Sigmoid colon (tissue), 7 donors: Measurements from ENCODE around the gene CSNK2A1. TPM values are rescaled to one million over a fixed set of nuclear protein-coding genes. Genes with fewer than 3 reads are reported as not detected.

ENCODE experiments used
- DNase-seq: peaks from one replicate; pipeline ENCODE4 v3.0.0-alpha.2; 2019
- H3K27ac ChIP-seq, 4 donors: fragments of 200-600 bp; sonication (generic); one replicate each; pipeline ENCODE4 v1.5.1; 2016 to 2019; ENCODE audit warnings: mild to moderate bottlenecking in 1 of 4
- H3K27me3 ChIP-seq, 3 donors: fragments of 200-600 bp; sonication (generic); one replicate each; pipeline ENCODE4 v1.5.1; 2019; ENCODE audit warnings: mild to moderate bottlenecking in 1 of 3
- H3K36me3 ChIP-seq, 4 donors: fragments of 200-600 bp; sonication (generic); one replicate each; pipeline ENCODE4 v1.5.1; 2016 to 2019
- H3K4me1 ChIP-seq, 4 donors: fragments of 200-600 bp; sonication (generic); one replicate each; pipeline ENCODE4 v1.5.1; 2017 to 2019
- H3K4me3 ChIP-seq, 4 donors: fragments of 200-600 bp; sonication (generic); one replicate each; pipeline ENCODE4 v1.5.1; 2017 to 2019; ENCODE audit warnings: mild to moderate bottlenecking in 2 of 4, moderate library complexity in 1 of 4
- H3K9me3 ChIP-seq, 4 donors: fragments of 200-600 bp in 3 of 4; sonication (generic) in 3 of 4; one replicate each; pipeline versions ENCODE4 v1.5.1 to v1.6.1; 2013 to 2019
- EP300 ChIP-seq, 4 donors: sonication (generic); formaldehyde crosslinking; IDR thresholded peaks; one replicate each; pipeline ENCODE4 v1.6.1; 2017; ENCODE audit warnings: antibody characterized with exemption in 4 of 4
- POLR2A ChIP-seq, 2 donors: fragments of 450-650 bp; IDR thresholded peaks; one replicate each; pipeline ENCODE4 v1.6.1; 2016; ENCODE audit warnings: antibody characterized with exemption in 2 of 2, mild to moderate bottlenecking in 2 of 2, moderate library complexity in 2 of 2
- POLR2AphosphoS5 ChIP-seq, 4 donors: sonication (generic); formaldehyde crosslinking; IDR thresholded peaks; one replicate each; pipeline ENCODE4 v1.6.1; 2017; ENCODE audit warnings: antibody characterized with exemption in 4 of 4
- WGBS, 2 donors: extraction: QIAGEN DNeasy Blood & Tissue Kit; methylation state at CpG; one replicate each; pipeline ENCODE4 v1.1.7; 2013; 5-methylcytosine and 5-hydroxymethylcytosine counted together
- intact Hi-C: fragments of 100-400 bp; cut with DNase I; formaldehyde crosslinking; loops from one replicate; pipeline ENCODE4 v1.15.1; 2023
- polyA plus RNA-seq, 3 donors: library from polyadenylated mRNA; stranded (reverse); fragments of 200-250 nt; gene quantifications; one replicate each; pipeline ENCODE4 v1.2.3, GENCODE V29; 2013
- total RNA-seq, 4 donors: library from RNA; depleted of rRNA; stranded (reverse); fragments of >200 nt; gene quantifications; one replicate each; pipeline ENCODE4 v1.1.0, GENCODE V29; 2016
- TF ChIP-seq, protein P1 (sequence below), 4 experiments: fragments of 450-650 bp in 3 of 4; fragments of 200-600 bp in 1 of 4; IDR thresholded peaks; one replicate each; pipeline ENCODE4 v1.5.1; 2016 to 2019; ENCODE audit warnings: antibody characterized with exemption in 4 of 4, mild to moderate bottlenecking in 3 of 4, moderate library complexity in 2 of 4
- donor health status: healthy with polysubstance abuse.
- donor health status: Bipolar disorder and iron deficiency.
- donor health status: healthy.

Gene CSNK2A1
- total and polyA plus RNA-seq, 7 donors = 33.0 to 77.1 (median 51.5) TPM

DNA sequence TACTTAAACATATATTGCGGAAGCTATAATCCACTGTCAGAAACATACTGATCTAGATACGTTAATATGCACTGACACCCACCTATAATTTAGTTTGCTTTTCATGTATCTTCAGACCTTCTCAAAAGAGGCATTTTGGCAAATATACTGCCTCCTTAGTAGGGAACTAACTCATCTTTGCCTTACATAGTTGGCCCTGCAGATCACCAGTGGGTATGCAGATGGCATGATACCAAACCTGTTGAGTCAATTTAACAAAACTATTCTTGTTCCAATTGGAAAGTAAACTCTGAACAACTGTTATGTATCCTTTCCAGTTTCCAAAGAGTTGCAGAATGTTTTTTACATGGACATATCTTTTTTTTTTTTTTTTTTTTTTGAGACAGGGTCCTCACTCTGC, 45.6 kb downstream of the CSNK2A1 start:
- no peaks in the 10 kb centered on the region for H3K4me1 ChIP-seq

GRCh38 chr20:496126-496696, 47.4 kb downstream of the CSNK2A1 start:
- WGBS, 2 donors = 24 to 63% methylated on average over 2 of the region's 2 CpGs
- no peak for DNase-seq
- Histone ChIP-seq H3K4me3 (no peak overlapping the region), H3K4me1 (no peaks in the 10 kb centered on the region), H3K27me3 (no peaks in the 10 kb centered on the region), H3K36me3 (peaks cover 18 to 97% (median 37%) of the 10 kb centered on the region in 4 donors), H3K9me3 (no peaks in the 10 kb centered on the region), H3K27ac (no peak overlapping the region)
- intact Hi-C loops = no loop called here
- TF ChIP-seq POLR2A (IDR thresholded peaks at IDR 0.05) = no peak
- TF ChIP-seq, protein P1, sequence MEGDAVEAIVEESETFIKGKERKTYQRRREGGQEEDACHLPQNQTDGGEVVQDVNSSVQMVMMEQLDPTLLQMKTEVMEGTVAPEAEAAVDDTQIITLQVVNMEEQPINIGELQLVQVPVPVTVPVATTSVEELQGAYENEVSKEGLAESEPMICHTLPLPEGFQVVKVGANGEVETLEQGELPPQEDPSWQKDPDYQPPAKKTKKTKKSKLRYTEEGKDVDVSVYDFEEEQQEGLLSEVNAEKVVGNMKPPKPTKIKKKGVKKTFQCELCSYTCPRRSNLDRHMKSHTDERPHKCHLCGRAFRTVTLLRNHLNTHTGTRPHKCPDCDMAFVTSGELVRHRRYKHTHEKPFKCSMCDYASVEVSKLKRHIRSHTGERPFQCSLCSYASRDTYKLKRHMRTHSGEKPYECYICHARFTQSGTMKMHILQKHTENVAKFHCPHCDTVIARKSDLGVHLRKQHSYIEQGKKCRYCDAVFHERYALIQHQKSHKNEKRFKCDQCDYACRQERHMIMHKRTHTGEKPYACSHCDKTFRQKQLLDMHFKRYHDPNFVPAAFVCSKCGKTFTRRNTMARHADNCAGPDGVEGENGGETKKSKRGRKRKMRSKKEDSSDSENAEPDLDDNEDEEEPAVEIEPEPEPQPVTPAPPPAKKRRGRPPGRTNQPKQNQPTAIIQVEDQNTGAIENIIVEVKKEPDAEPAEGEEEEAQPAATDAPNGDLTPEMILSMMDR (IDR thresholded peaks at IDR 0.05) = no peak
- no peak for TF ChIP-seq POLR2AphosphoS5 (IDR thresholded peaks at IDR 0.05)
- TF ChIP-seq EP300 (IDR thresholded peaks at IDR 0.05) = no peak

More for the DNA sequence above, 45.6 kb downstream of the CSNK2A1 start:
- no peaks in the 10 kb centered on the region for H3K27me3 ChIP-seq
- 98% methylated on average over 2 of the region's 2 CpGs for WGBS, 2 donors
- peaks cover 19 to 97% (median 38%) of the 10 kb centered on the region in 4 donors for H3K36me3 ChIP-seq
- no peak for DNase-seq
- H3K27ac ChIP-seq = no peak overlapping the region
- no peak for TF ChIP-seq POLR2AphosphoS5 (IDR thresholded peaks at IDR 0.05)
- TF ChIP-seq, protein P1 (IDR thresholded peaks at IDR 0.05) = no peak
- TF ChIP-seq EP300 (IDR thresholded peaks at IDR 0.05) = no peak
- TF ChIP-seq POLR2A (IDR thresholded peaks at IDR 0.05) = no peak
- H3K9me3 ChIP-seq = no peaks in the 10 kb centered on the region
- no peak overlapping the region for H3K4me3 ChIP-seq
- intact Hi-C loops = no loop called here

DNA sequence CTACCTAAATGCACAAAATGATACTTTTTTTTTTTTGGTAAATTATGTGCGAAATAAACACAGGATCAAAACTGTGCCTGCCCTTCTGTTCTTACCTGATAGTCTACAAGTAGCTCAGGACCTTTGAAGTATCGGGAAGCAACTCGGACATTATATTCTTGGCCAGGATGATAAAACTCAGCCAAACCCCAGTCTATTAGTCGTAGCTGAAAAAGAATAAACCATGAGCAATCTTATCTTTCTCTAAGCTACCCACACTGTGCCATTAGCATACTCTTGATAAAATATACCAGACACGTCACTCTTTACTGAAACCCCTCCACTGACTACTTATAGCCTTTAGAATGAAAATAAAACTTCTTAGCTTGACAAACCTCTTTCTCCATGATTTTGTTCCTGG, 51.4 kb downstream of the CSNK2A1 start:
- TF ChIP-seq, protein P1 (IDR thresholded peaks at IDR 0.05) = no peak
- no peak for TF ChIP-seq EP300 (IDR thresholded peaks at IDR 0.05)
- no peak for TF ChIP-seq POLR2A (IDR thresholded peaks at IDR 0.05)
- no peak for TF ChIP-seq POLR2AphosphoS5 (IDR thresholded peaks at IDR 0.05)
- no peaks in the 10 kb centered on the region for H3K27me3 ChIP-seq
- no peak overlapping the region for H3K4me3 ChIP-seq
- 96 to 97% methylated on average over 5 of the region's 5 CpGs for WGBS, 2 donors
- no peak for DNase-seq
- peaks cover 17 to 97% (median 38%) of the 10 kb centered on the region in 4 donors for H3K36me3 ChIP-seq
- intact Hi-C loops = no loop called here
- no peaks in the 10 kb centered on the region for H3K4me1 ChIP-seq
- no peaks in the 10 kb centered on the region for H3K9me3 ChIP-seq
- H3K27ac ChIP-seq = no peak overlapping the region

DNA sequence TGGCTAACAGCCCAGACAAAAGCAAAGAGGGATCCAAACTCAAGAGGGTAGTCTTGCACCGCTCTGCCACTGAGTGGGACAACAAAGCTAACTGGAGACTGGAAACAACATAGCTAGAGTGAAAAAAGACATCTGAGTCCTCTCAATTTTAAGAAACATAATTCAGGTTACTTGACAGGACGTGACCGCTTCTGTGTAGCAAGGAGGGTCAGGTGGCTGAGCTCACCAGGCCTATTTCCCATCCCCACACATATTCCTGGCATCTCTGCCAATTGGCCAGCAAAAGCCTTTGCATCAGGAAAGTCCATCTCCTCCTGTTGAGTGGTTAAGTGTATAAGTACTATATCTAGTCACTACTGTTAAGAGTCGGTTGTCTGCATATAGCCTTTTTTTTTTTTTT, 55.9 kb downstream of the CSNK2A1 start:
- H3K27ac ChIP-seq = no peak overlapping the region
- 87 to 97% methylated on average over 4 of the region's 4 CpGs for WGBS, 2 donors
- no peaks in the 10 kb centered on the region for H3K27me3 ChIP-seq
- no peaks in the 10 kb centered on the region for H3K4me1 ChIP-seq
- TF ChIP-seq, protein P1 (IDR thresholded peaks at IDR 0.05) = no peak
- TF ChIP-seq EP300 (IDR thresholded peaks at IDR 0.05) (no peak), POLR2A (IDR thresholded peaks at IDR 0.05) (no peak), POLR2AphosphoS5 (IDR thresholded peaks at IDR 0.05) (no peak)
- H3K9me3 ChIP-seq = no peaks in the 10 kb centered on the region
- H3K36me3 ChIP-seq = peaks cover 24 to 98% (median 40%) of the 10 kb centered on the region in 4 donors
- no peak for DNase-seq
- intact Hi-C loops = no loop called here
- H3K4me3 ChIP-seq = no peak overlapping the region
